Uterus (tissue), 2 donors: ENCODE measurements around the gene FILIP1.

Experiments used
- POLR2A ChIP-seq, 2 donors: fragments of 450-650 bp; IDR thresholded peaks; one replicate each; pipeline ENCODE4 v1.6.1; 2016; ENCODE audit warnings: antibody characterized with exemption in 2 of 2, mild to moderate bottlenecking in 1 of 2, moderate library complexity in 1 of 2
- TF ChIP-seq, protein P1 (sequence below), 4 experiments: fragments of 200-600 bp in 2 of 4; fragments of 450-650 bp in 2 of 4; sonication (generic) in 2 of 4; IDR thresholded peaks; one replicate each; pipeline ENCODE4 v1.5.1; 2016 to 2019; ENCODE audit warnings: antibody characterized with exemption in 4 of 4, mild to moderate bottlenecking in 2 of 4, moderate library complexity in 1 of 4

- TF ChIP-seq, protein P1, sequence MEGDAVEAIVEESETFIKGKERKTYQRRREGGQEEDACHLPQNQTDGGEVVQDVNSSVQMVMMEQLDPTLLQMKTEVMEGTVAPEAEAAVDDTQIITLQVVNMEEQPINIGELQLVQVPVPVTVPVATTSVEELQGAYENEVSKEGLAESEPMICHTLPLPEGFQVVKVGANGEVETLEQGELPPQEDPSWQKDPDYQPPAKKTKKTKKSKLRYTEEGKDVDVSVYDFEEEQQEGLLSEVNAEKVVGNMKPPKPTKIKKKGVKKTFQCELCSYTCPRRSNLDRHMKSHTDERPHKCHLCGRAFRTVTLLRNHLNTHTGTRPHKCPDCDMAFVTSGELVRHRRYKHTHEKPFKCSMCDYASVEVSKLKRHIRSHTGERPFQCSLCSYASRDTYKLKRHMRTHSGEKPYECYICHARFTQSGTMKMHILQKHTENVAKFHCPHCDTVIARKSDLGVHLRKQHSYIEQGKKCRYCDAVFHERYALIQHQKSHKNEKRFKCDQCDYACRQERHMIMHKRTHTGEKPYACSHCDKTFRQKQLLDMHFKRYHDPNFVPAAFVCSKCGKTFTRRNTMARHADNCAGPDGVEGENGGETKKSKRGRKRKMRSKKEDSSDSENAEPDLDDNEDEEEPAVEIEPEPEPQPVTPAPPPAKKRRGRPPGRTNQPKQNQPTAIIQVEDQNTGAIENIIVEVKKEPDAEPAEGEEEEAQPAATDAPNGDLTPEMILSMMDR (IDR thresholded peaks at IDR 0.05): no peak
- TF ChIP-seq POLR2A (IDR thresholded peaks at IDR 0.05): no peak
These were observed 191.3 kb downstream of the FILIP1 start for GRCh38 chr6:75302280-75302679.
